ENCODE results near the gene HES5. TPM values are rescaled to one million over a fixed set of nuclear protein-coding genes. Genes with fewer than 3 reads are reported as not detected.

HES5 gene
- total RNA-seq, 4 donors from 2014 or later: not detected

GRCh38 chr1:2534315-2534686 lies 4.2 kb upstream of the HES5 start:
- TF ChIP-seq EP300 (IDR thresholded peaks at IDR 0.05) (no peak), POLR2AphosphoS5 (IDR thresholded peaks at IDR 0.05) (no peak), POLR2A (IDR thresholded peaks at IDR 0.05) (no peak)
- TF ChIP-seq, protein P1, sequence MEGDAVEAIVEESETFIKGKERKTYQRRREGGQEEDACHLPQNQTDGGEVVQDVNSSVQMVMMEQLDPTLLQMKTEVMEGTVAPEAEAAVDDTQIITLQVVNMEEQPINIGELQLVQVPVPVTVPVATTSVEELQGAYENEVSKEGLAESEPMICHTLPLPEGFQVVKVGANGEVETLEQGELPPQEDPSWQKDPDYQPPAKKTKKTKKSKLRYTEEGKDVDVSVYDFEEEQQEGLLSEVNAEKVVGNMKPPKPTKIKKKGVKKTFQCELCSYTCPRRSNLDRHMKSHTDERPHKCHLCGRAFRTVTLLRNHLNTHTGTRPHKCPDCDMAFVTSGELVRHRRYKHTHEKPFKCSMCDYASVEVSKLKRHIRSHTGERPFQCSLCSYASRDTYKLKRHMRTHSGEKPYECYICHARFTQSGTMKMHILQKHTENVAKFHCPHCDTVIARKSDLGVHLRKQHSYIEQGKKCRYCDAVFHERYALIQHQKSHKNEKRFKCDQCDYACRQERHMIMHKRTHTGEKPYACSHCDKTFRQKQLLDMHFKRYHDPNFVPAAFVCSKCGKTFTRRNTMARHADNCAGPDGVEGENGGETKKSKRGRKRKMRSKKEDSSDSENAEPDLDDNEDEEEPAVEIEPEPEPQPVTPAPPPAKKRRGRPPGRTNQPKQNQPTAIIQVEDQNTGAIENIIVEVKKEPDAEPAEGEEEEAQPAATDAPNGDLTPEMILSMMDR (IDR thresholded peaks at IDR 0.05): no peak
- peaks cover 0 to 23% (median 14%) of the 10 kb centered on the region in 3 donors for H3K4me1 ChIP-seq
- peaks cover 100% of the 10 kb centered on the region for H3K27me3 ChIP-seq
- no peak for ATAC-seq
- no peak overlapping the region for H3K27ac ChIP-seq
- H3K36me3 ChIP-seq: no peaks in the 10 kb centered on the region
- 50% methylated on average over 3 of the region's 7 CpGs; no CpG with 5 or more reads in 1 of the 2 donors for WGBS, 2 donors (ENCODE audit: low coverage in 1 of 2)
- H3K4me3 ChIP-seq: no peak overlapping the region
- H3K9me3 ChIP-seq: no peaks in the 10 kb centered on the region

DNA sequence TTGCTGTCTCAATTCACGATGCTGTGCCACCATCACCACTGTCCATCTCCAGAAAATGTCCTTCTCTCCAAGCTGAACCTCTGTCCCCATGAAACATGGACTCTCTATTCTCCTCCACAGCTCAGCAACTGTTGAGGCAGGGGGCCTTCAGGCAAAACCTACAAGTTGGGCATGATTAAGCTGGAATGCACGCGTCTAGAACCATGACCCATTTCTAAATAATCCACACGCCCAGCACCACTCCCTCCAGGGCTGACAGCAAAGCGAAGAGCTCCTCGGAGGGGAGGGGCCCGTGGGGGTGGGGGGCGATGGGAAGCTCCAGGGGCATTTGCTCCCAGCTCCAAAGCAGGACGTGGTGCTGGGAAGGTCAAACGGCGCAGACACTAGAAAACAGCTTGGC lies 3.3 kb upstream of the HES5 start:
- peaks cover 100% of the 10 kb centered on the region for H3K27me3 ChIP-seq
- no peak for ATAC-seq
- WGBS, 2 donors (ENCODE audit: low coverage in 1 of 2): 58% methylated on average over 4 of the region's 11 CpGs; no CpG with 5 or more reads in 1 of the 2 donors

DNA sequence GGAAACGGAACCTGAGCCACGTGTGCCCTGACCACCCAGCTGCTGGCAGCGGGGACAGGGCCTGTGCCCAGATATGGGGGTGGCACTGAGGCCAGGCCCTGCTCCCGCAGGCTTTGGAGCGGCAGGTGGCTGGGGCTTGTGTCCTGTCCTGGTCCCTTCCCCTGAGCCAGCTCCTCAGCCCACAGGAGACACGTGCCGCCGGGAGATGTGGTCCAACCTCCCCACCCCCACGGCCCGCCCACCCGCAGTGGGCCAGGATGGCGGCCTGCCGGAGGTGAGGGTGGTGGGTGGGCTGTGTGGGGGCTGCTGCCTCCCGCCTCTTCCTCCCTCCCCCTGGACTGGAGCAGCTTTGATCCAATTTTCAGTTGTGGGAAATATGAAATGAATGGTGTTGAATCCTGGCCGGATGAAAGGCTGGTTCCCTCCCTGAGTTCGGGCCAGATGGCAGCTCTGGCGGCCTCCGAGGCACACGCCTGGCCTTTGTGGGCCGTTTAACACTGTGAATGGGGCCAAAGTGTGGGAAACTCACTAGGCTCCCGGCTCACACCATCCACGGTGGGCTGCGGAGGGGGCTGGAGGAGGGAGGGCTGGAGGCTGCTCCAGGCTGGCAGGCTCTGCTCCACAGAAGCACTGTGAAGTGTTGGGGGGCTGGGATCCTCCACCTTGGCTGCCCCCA lies 2.6 kb upstream of the HES5 start:
- peaks cover 100% of the 10 kb centered on the region for H3K27me3 ChIP-seq
- WGBS, 2 donors (ENCODE audit: low coverage in 1 of 2): 49 to 100% methylated on average over 1 to 6 of the region's 23 CpGs

More for the DNA sequence above, 3.3 kb upstream of the HES5 start:
- no peaks in the 10 kb centered on the region for H3K9me3 ChIP-seq
- H3K4me3 ChIP-seq: no peak overlapping the region
- H3K36me3 ChIP-seq: no peaks in the 10 kb centered on the region
- no peak overlapping the region for H3K27ac ChIP-seq
- H3K4me1 ChIP-seq: peaks cover 0 to 33% (median 19%) of the 10 kb centered on the region in 3 donors
- TF ChIP-seq EP300 (IDR thresholded peaks at IDR 0.05): no peak

GRCh38 chr1:2530513-2531361 lies 674 bp upstream of the HES5 start:
- Histone ChIP-seq H3K36me3 (no peaks in the 10 kb centered on the region), H3K4me1 (peaks cover 0 to 53% (median 25%) of the 10 kb centered on the region in 3 donors), H3K4me3 (peak overlapping the region in 1 of 2 donors; percentile 44), H3K27me3 (peaks cover 86% of the 10 kb centered on the region), H3K27ac (peak overlapping the region in 1 of 4 donors; percentile 42), H3K9me3 (no peaks in the 10 kb centered on the region)
- TF ChIP-seq POLR2A (IDR thresholded peaks at IDR 0.05) (no peak), EP300 (IDR thresholded peaks at IDR 0.05) (no peak), POLR2AphosphoS5 (IDR thresholded peaks at IDR 0.05) (no peak)
- TF ChIP-seq, protein P1 (IDR thresholded peaks at IDR 0.05): no peak
- WGBS, 2 donors (ENCODE audit: low coverage in 1 of 2): 7% methylated on average over 3 of the region's 30 CpGs; no CpG with 5 or more reads in 1 of the 2 donors
- ATAC-seq: no peak

More for the DNA sequence above, 2.6 kb upstream of the HES5 start:
- Histone ChIP-seq H3K9me3 (no peaks in the 10 kb centered on the region), H3K4me3 (no peak overlapping the region), H3K27ac (no peak overlapping the region), H3K36me3 (no peaks in the 10 kb centered on the region), H3K4me1 (peaks cover 0 to 40% (median 19%) of the 10 kb centered on the region in 3 donors)
- no peak for TF ChIP-seq POLR2A (IDR thresholded peaks at IDR 0.05)
- TF ChIP-seq POLR2AphosphoS5 (IDR thresholded peaks at IDR 0.05): no peak
- no peak for TF ChIP-seq EP300 (IDR thresholded peaks at IDR 0.05)
- TF ChIP-seq, protein P1 (IDR thresholded peaks at IDR 0.05): no peak
- ATAC-seq: no peak

DNA sequence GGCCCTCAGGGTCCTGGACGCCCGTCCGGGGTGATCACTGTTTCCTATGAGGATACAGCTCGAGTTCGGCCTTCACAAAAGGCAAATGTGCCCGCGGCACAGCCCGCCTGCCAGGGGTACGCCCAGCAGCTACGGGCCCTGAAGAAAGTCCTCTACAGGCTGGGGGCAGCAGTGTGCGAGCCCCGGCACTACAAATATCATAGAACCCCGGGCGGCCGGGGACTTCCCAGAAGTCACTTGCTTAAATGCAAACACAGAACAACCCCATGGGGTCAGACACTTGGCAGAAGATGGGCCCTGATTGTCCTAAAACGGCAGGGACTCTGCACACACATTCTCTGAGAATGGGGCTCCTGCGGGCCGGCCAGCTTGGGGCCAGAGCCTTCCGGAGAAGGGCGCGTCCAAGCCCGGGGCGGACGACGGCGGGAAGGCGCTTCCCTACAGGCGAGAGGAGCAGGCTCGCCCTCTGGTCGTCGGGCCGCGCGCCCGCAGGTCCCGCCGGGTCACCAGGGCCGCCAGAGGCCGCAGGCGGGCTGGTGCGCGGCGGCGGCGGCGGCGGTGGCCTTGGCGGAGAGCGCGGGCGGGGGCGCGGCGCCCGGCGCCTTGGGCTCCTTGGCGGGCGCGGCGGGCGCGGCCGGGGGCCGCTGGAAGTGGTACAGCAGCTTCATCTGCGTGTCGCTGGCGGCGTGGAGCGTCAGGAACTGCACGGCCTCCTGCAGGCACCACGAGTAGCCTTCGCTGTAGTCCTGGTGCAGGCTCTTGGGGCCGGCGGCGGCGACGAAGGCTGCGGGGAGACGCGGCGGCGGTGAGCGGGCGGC lies 888 bp downstream of the HES5 start:
- H3K27ac ChIP-seq: peak overlapping the region in 2 of 4 donors; percentile 19 to 42
- WGBS, 2 donors (ENCODE audit: low coverage in 1 of 2): no CpG with 5 or more reads among the region's 84 CpGs
- H3K36me3 ChIP-seq: no peaks in the 10 kb centered on the region
- no peaks in the 10 kb centered on the region for H3K9me3 ChIP-seq
- H3K4me1 ChIP-seq: peaks cover 0 to 69% (median 37%) of the 10 kb centered on the region in 3 donors
- no peak for ATAC-seq
- H3K4me3 ChIP-seq: peak overlapping the region in 1 of 2 donors; percentile 44
- peaks cover 71% of the 10 kb centered on the region for H3K27me3 ChIP-seq
- TF ChIP-seq POLR2A (IDR thresholded peaks at IDR 0.05): no peak
- TF ChIP-seq, protein P1 (IDR thresholded peaks at IDR 0.05): no peak

Measured in gastroesophageal sphincter (tissue), 4 donors.